ENCODE measurements around the gene TSEN15.

DNA sequence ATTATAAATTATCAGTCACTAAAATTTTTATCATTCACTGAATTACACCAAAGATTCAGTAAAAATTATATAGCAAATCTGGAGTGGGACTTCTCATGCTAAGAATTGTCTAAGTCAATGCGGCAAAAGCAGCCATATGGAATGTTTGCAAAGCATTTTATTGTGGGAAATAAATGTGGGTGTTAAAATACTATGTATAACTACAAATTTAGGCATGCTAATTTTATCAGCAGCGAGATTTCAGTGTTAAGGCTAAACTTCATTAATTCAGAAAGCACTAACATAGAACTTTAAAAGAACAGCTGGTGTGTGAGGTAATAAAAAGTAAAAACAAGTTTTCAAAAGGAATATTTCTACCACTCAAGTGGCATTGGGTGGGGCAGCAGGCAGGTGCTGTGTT lies 35.4 kb upstream of the TSEN15 start:
- no peak for TF ChIP-seq CTCF (IDR thresholded peaks at IDR 0.05)
- no peak for TF ChIP-seq POLR2A (IDR thresholded peaks at IDR 0.05)
